Measurements from ENCODE around the gene AGTPBP1.
A peak's percentile ranks its signal among the peaks of the same experiment; 100 is the strongest.

The AGTPBP1 gene

GRCh38 chr9:85740787-85741094, 1.0 kb downstream of the AGTPBP1 start:
- TF ChIP-seq CTCF (IDR thresholded peaks at IDR 0.05), result no peak
- intact Hi-C loops (cut with DNase I; ENCODE audit: low total_unique reads), result no loop called here
- H3K27ac ChIP-seq, result peak overlapping the region; percentile 73 to 77
- no peaks in the 10 kb centered on the region for H3K9me3 ChIP-seq
- no peak for DNase-seq
- no peaks in the 10 kb centered on the region for H3K27me3 ChIP-seq
- peak overlapping the region; percentile 81 to 90 for H3K4me3 ChIP-seq
- no peaks in the 10 kb centered on the region for H3K36me3 ChIP-seq
- H3K4me1 ChIP-seq, result peaks cover 0 to 18% (median 3%) of the 10 kb centered on the region in 4 donors

GRCh38 chr9:85738509-85738908, 3.2 kb downstream of the AGTPBP1 start:
- Histone ChIP-seq H3K27me3 (no peaks in the 10 kb centered on the region), H3K4me3 (no peak overlapping the region), H3K9me3 (no peaks in the 10 kb centered on the region), H3K27ac (no peak overlapping the region), H3K4me1 (peaks cover 0 to 18% (median 3%) of the 10 kb centered on the region in 4 donors), H3K36me3 (no peaks in the 10 kb centered on the region)
- intact Hi-C loops (cut with DNase I; ENCODE audit: low total_unique reads), result no loop called here
- DNase-seq, result no peak
- TF ChIP-seq CTCF (IDR thresholded peaks at IDR 0.05), result no peak

GRCh38 chr9:85737671-85738070, 4.1 kb downstream of the AGTPBP1 start:
- Histone ChIP-seq H3K27ac (no peak overlapping the region), H3K27me3 (no peaks in the 10 kb centered on the region), H3K9me3 (no peaks in the 10 kb centered on the region), H3K36me3 (no peaks in the 10 kb centered on the region), H3K4me1 (peaks cover 0 to 17% (median 2%) of the 10 kb centered on the region in 4 donors), H3K4me3 (no peak overlapping the region)
- no peak for DNase-seq
- TF ChIP-seq CTCF (IDR thresholded peaks at IDR 0.05), result no peak
- intact Hi-C loops (cut with DNase I; ENCODE audit: low total_unique reads), result no loop called here

- Histone ChIP-seq H3K27ac (no peak overlapping the region), H3K4me1 (peaks cover 0 to 9% (median 2%) of the 10 kb centered on the region in 4 donors), H3K27me3 (no peaks in the 10 kb centered on the region), H3K36me3 (no peaks in the 10 kb centered on the region), H3K9me3 (no peaks in the 10 kb centered on the region), H3K4me3 (no peak overlapping the region)
- no peak for TF ChIP-seq CTCF (IDR thresholded peaks at IDR 0.05)
- no peak for DNase-seq
- intact Hi-C loops (cut with DNase I; ENCODE audit: low total_unique reads), result no loop called here
These were observed 10.7 kb downstream of the AGTPBP1 start for GRCh38 chr9:85730916-85731630.

- no peak overlapping the region for H3K27ac ChIP-seq
These were observed 11.9 kb downstream of the AGTPBP1 start for GRCh38 chr9:85729882-85730281.

More at GRCh38 chr9:85729882-85730281, 11.9 kb downstream of the AGTPBP1 start:
- Histone ChIP-seq H3K4me1 (peaks cover 0 to 9% (median 2%) of the 10 kb centered on the region in 4 donors), H3K4me3 (no peak overlapping the region), H3K27me3 (no peaks in the 10 kb centered on the region), H3K9me3 (no peaks in the 10 kb centered on the region), H3K36me3 (no peaks in the 10 kb centered on the region)
- DNase-seq, result no peak
- TF ChIP-seq CTCF (IDR thresholded peaks at IDR 0.05), result no peak
- intact Hi-C loops (cut with DNase I; ENCODE audit: low total_unique reads), result no loop called here
